AG10803 (cell line): ENCODE results near the gene CD200R1.
"Not testable (repeated sequence)": the region's sequence is repeated elsewhere in the genome, so short reads cannot be mapped to it uniquely, and the experiment has no call there.

Experiments
- DNase-seq: peaks from one replicate; pipeline ENCODE4 v3.0.0; 2010; ENCODE audit warnings: low read depth
- H3K4me3 ChIP-seq: 2 replicates; pipeline ENCODE4 v1.5.1; 2011; ENCODE audit warnings: mild to moderate bottlenecking, low read length, control low read depth
- TF ChIP-seq, protein P1 (sequence below): conservative IDR thresholded peaks from 2 replicates; pipeline ENCODE4 v1.5.1; 2011; ENCODE audit warnings: mild to moderate bottlenecking, low read length, control low read depth, inconsistent platforms

Gene CD200R1

DNA sequence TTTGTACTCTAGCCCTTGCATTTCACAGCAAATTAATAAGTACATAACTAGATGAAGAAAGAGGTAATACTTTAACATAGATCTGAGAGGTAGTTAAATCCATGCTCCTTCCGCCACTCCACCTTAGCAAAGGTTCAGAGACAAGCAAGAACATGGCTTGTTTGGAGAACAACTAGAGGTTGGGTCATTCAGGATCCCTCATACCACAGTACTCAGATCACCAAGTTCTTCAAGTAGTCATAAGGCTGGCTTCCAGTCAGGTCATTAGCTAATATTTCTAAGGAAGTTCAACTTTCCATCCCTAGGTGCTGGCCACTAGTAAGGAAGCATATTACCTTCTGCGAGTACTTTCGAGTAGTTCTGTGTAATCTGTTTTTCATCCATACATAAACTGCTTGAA lies 44.1 kb downstream of the CD200R1 start:
- TF ChIP-seq, protein P1, sequence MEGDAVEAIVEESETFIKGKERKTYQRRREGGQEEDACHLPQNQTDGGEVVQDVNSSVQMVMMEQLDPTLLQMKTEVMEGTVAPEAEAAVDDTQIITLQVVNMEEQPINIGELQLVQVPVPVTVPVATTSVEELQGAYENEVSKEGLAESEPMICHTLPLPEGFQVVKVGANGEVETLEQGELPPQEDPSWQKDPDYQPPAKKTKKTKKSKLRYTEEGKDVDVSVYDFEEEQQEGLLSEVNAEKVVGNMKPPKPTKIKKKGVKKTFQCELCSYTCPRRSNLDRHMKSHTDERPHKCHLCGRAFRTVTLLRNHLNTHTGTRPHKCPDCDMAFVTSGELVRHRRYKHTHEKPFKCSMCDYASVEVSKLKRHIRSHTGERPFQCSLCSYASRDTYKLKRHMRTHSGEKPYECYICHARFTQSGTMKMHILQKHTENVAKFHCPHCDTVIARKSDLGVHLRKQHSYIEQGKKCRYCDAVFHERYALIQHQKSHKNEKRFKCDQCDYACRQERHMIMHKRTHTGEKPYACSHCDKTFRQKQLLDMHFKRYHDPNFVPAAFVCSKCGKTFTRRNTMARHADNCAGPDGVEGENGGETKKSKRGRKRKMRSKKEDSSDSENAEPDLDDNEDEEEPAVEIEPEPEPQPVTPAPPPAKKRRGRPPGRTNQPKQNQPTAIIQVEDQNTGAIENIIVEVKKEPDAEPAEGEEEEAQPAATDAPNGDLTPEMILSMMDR, result no peak
- no peak overlapping the region for H3K4me3 ChIP-seq
- DNase-seq, result peak; percentile 2

- no peak for DNase-seq
- TF ChIP-seq, protein P1, result no peak
- H3K4me3 ChIP-seq, result no peak overlapping the region
Observed at GRCh38 chr3:112925969-112926368, 48.9 kb downstream of the CD200R1 start.

DNA sequence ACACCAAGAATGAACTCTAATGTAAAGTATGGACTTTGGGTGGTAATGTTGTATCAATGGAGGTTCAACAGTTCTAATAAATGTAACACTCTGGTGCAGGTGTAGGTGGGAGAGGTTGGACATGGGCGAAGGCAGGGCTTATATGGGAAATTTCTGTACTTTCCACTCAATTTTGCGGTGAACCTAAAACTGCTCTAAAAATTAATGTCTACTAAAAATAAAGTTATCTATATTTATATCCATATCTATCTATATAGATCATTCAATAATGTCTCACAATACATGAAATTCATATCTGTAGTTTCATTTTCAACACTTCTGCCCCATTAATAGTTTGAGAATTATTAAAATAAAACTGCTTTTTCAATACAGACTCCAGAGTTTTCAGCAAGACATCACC lies 49.3 kb downstream of the CD200R1 start:
- no peak overlapping the region for H3K4me3 ChIP-seq
- TF ChIP-seq, protein P1, result no peak
- no peak for DNase-seq

DNA sequence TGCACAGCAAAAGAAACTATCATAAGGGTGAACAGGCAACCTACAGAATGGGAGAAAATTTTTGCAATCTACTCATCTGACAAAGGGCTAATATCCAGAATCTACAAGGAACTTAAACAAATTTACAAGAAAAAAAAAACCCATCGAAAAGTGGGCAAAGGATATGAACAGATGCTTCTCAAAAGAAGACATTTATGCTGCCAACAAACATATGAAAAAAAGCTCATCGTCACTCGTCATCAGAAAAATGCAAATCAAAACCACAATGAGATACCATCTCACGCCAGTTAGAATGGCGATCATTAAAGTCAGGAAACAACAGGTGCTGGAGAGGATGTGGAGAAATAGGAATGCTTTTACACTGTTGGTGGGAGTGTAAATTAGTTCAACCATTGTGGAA lies 55.4 kb downstream of the CD200R1 start:
- not testable (repeated sequence) for DNase-seq, H3K4me3 ChIP-seq

- H3K4me3 ChIP-seq, result no peak overlapping the region
- TF ChIP-seq, protein P1, result no peak
- no peak for DNase-seq
Observed at GRCh38 chr3:112908252-112908651, 66.7 kb downstream of the CD200R1 start.

DNA sequence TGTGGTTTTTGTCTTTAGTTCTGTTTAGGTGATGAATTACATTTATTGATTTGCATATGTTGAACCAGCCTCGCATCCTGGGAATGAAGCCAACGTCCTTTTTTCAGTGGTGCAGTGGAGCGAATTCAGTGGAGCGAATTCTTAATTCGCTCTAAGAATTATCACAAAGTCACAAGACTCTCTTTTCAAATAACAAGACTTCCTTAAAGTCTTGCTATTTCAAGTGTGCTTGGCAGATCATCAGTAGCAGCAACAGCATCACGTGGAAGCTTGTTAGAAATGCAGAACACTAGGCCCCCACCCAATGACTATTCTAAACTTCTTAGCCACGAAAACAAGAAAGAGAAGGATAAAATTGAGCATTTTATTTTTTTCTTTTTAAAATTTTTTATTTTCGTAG lies 70.1 kb downstream of the CD200R1 start:
- TF ChIP-seq, protein P1, result no peak

DNA sequence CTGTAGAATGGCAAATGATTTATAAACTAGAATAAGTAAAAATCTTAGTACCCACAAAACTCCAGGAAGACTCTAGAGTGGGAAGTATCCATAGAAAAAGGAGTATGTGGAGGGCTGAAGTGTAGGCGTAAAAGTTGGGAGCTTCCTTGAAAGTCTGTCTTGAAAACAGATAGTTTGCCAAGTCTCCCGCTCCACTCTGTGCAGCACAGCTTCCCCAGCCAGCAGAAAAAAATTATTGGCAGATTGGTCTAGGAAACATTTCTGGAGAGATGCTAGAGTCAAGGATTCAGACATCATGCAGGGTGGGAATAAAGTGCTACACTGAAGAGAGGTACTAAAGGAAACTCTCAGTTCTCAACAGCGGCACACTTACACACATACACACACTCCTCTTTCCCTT lies 74.8 kb downstream of the CD200R1 start:
- H3K4me3 ChIP-seq, result no peak overlapping the region
- DNase-seq, result no peak
- TF ChIP-seq, protein P1, result no peak

More for the DNA sequence above, 70.1 kb downstream of the CD200R1 start:
- H3K4me3 ChIP-seq, result no peak overlapping the region
- no peak for DNase-seq

GRCh38 chr3:112897791-112898190 lies 77.1 kb downstream of the CD200R1 start:
- DNase-seq, result no peak
- TF ChIP-seq, protein P1, result no peak
- H3K4me3 ChIP-seq, result no peak overlapping the region
